Mesenchymal stem cell (in vitro differentiated cells and primary cell): ENCODE data around the gene ZG16.

ENCODE experiments used
- DNase-seq: peaks from one replicate; pipeline ENCODE4 v3.0.0-alpha.2; 2013
- H2AFZ ChIP-seq: one replicate; pipeline ENCODE4 v1.6.1; 2013; ENCODE audit warnings: low read depth, mild to moderate bottlenecking, control low read depth, inconsistent platforms, low read length, moderate library complexity
- H2AK5ac ChIP-seq: 2 replicates; pipeline ENCODE4 v1.6.1; 2013; ENCODE audit warnings: low read length, moderate library complexity, mild to moderate bottlenecking, inconsistent platforms; ENCODE audit not compliant: severe bottlenecking
- H2BK120ac ChIP-seq: one replicate; pipeline ENCODE4 v1.6.1; 2013; ENCODE audit warnings: low read depth, mild to moderate bottlenecking, inconsistent platforms, low read length, moderate library complexity
- H2BK12ac ChIP-seq, 2 experiments: one replicate each; pipeline ENCODE4 v1.6.1; 2013; ENCODE audit warnings: inconsistent platforms in 2 of 2, low read length in 2 of 2, mild to moderate bottlenecking in 2 of 2, moderate library complexity in 2 of 2, control low read depth in 1 of 2
- H2BK15ac ChIP-seq: one replicate; pipeline ENCODE4 v1.6.1; 2013; ENCODE audit warnings: mild to moderate bottlenecking, low read depth, inconsistent platforms; ENCODE audit not compliant: poor library complexity, severe bottlenecking
- H2BK5ac ChIP-seq: 2 replicates; pipeline ENCODE4 v1.6.1; 2013; ENCODE audit warnings: low read depth, mild to moderate bottlenecking, low read length, control low read depth, inconsistent platforms; ENCODE audit not compliant: poor library complexity, severe bottlenecking
- H3K14ac ChIP-seq, 2 experiments: one replicate each; pipeline ENCODE4 v1.6.1; 2013; ENCODE audit warnings: inconsistent platforms in 2 of 2, low read length in 2 of 2, control low read depth in 1 of 2, mild to moderate bottlenecking in 1 of 2, moderate library complexity in 1 of 2
- H3K18ac ChIP-seq, 2 experiments: one replicate each; pipeline ENCODE4 v1.6.1; 2013; ENCODE audit warnings: inconsistent platforms in 2 of 2, low read length in 2 of 2, control low read depth in 1 of 2, low read depth in 1 of 2, mild to moderate bottlenecking in 1 of 2
- H3K23ac ChIP-seq, 2 experiments: one replicate each; pipeline ENCODE4 v1.6.1; 2013; ENCODE audit warnings: inconsistent platforms in 2 of 2, low read length in 2 of 2, mild to moderate bottlenecking in 2 of 2, moderate library complexity in 2 of 2, control low read depth in 1 of 2
- H3K27ac ChIP-seq: 2 replicates; pipeline ENCODE4 v1.5.1; 2013; ENCODE audit warnings: mild to moderate bottlenecking, moderate library complexity, low read length, control low read depth, inconsistent platforms; ENCODE audit not compliant: poor library complexity, severe bottlenecking
- H3K27me3 ChIP-seq, 2 experiments: 2 replicates each; pipeline versions ENCODE4 v1.6.1 to v1.7.0; 2013; ENCODE audit warnings: low read length in 2 of 2, mild to moderate bottlenecking in 2 of 2, moderate library complexity in 2 of 2, control low read depth in 1 of 2, inconsistent platforms in 1 of 2; ENCODE audit not compliant: control insufficient read depth in 1 of 2, insufficient read depth in 1 of 2
- H3K36me3 ChIP-seq, 2 experiments: 2 replicates each; pipeline versions ENCODE4 v1.6.1 to v1.7.0; 2013; ENCODE audit warnings: low read length in 2 of 2, control low read depth in 1 of 2, inconsistent platforms in 1 of 2, low read depth in 1 of 2, mild to moderate bottlenecking in 1 of 2; ENCODE audit not compliant: insufficient read depth in 2 of 2, control insufficient read depth in 1 of 2
- H3K4ac ChIP-seq, 2 experiments: one replicate each; pipeline ENCODE4 v1.6.1; 2013; ENCODE audit warnings: inconsistent platforms in 2 of 2, low read length in 2 of 2, mild to moderate bottlenecking in 2 of 2, moderate library complexity in 2 of 2, control low read depth in 1 of 2, low read depth in 1 of 2
- H3K4me1 ChIP-seq: 2 replicates; pipeline ENCODE4 v1.6.1; 2013; ENCODE audit warnings: low read depth, low read length, control low read depth; ENCODE audit not compliant: control insufficient read depth, insufficient read depth
- H3K4me2 ChIP-seq: 2 replicates; pipeline ENCODE4 v1.6.1; 2013; ENCODE audit warnings: low read length, mild to moderate bottlenecking, inconsistent platforms; ENCODE audit not compliant: poor library complexity, severe bottlenecking
- H3K4me3 ChIP-seq, 2 experiments: 2 replicates each; pipeline versions ENCODE4 v1.5.1 to v1.7.0; 2013; ENCODE audit warnings: low read length in 2 of 2, mild to moderate bottlenecking in 2 of 2, control low read depth in 1 of 2, low read depth in 1 of 2; ENCODE audit not compliant: insufficient read depth in 1 of 2
- H3K79me1 ChIP-seq: replicated peaks from 2 replicates; pipeline ENCODE4 v1.6.1; 2013; ENCODE audit warnings: mild to moderate bottlenecking, control low read depth, low read length, inconsistent platforms; ENCODE audit not compliant: poor library complexity, severe bottlenecking
- H3K9ac ChIP-seq: 2 replicates; pipeline ENCODE4 v1.7.0; 2013; ENCODE audit warnings: mild to moderate bottlenecking, low read length, moderate library complexity
- H3K9me3 ChIP-seq: 2 replicates; pipeline ENCODE4 v1.7.0; 2013; ENCODE audit warnings: mild to moderate bottlenecking, low read length; ENCODE audit not compliant: control insufficient read depth
- H4K8ac ChIP-seq: one replicate; pipeline ENCODE4 v1.6.1; 2013; ENCODE audit warnings: inconsistent platforms, mild to moderate bottlenecking, low read length, moderate library complexity
- H4K91ac ChIP-seq: one replicate; pipeline ENCODE4 v1.6.1; 2013; ENCODE audit warnings: mild to moderate bottlenecking, low read length, inconsistent platforms
- WGBS: methylation state at CpG from one replicate; pipeline ENCODE4 v1.1.7; 2013; ENCODE audit warnings: mixed read lengths; 5-methylcytosine and 5-hydroxymethylcytosine counted together

ZG16 gene

GRCh38 chr16:29765167-29766032, 12.7 kb upstream of the ZG16 start:
- Histone ChIP-seq H2AFZ (no peak overlapping the region), H3K9me3 (no peaks in the 10 kb centered on the region), H3K4ac (no peak overlapping the region), H3K14ac (no peak overlapping the region), H2AK5ac (no peak overlapping the region), H3K9ac (no peak overlapping the region), H2BK15ac (no peak overlapping the region), H3K23ac (no peak overlapping the region), H4K91ac (peak overlapping the region; percentile 56), H2BK120ac (no peak overlapping the region), H3K4me1 (peaks cover 1% of the 10 kb centered on the region), H2BK12ac (no peak overlapping the region), H3K79me1 (no peaks in the 10 kb centered on the region), H3K27ac (no peak overlapping the region), H3K4me2 (no peak overlapping the region), H4K8ac (no peak overlapping the region), H3K27me3 (peaks cover 8 to 23% of the 10 kb centered on the region in 2 experiments), H3K4me3 (no peak overlapping the region), H3K36me3 (no peaks in the 10 kb centered on the region), H2BK5ac (no peak overlapping the region), H3K18ac (no peak overlapping the region)
- no peak for DNase-seq
- 82% methylated on average over 15 of the region's 15 CpGs for WGBS

- Histone ChIP-seq H2AK5ac (no peak overlapping the region), H3K14ac (no peak overlapping the region), H3K36me3 (no peaks in the 10 kb centered on the region), H3K18ac (no peak overlapping the region), H3K4ac (no peak overlapping the region), H3K4me2 (no peak overlapping the region), H4K8ac (no peak overlapping the region), H2BK5ac (no peak overlapping the region), H3K9me3 (no peaks in the 10 kb centered on the region), H3K9ac (no peak overlapping the region), H2BK15ac (no peak overlapping the region), H2BK12ac (no peak overlapping the region), H2AFZ (no peak overlapping the region), H3K23ac (no peak overlapping the region), H2BK120ac (no peak overlapping the region), H3K27me3 (peaks cover 8 to 23% of the 10 kb centered on the region in 2 experiments), H4K91ac (no peak overlapping the region), H3K27ac (no peak overlapping the region), H3K4me3 (no peak overlapping the region), H3K4me1 (no peaks in the 10 kb centered on the region), H3K79me1 (no peaks in the 10 kb centered on the region)
- WGBS, result 100% methylated on average over 1 of the region's 3 CpGs
- no peak for DNase-seq
These were observed 11.5 kb upstream of the ZG16 start for GRCh38 chr16:29766571-29766970.

GRCh38 chr16:29767062-29767461, 11.0 kb upstream of the ZG16 start:
- Histone ChIP-seq H2BK15ac (no peak overlapping the region), H3K23ac (no peak overlapping the region), H3K14ac (no peak overlapping the region), H2BK12ac (no peak overlapping the region), H3K27ac (no peak overlapping the region), H3K79me1 (no peaks in the 10 kb centered on the region), H3K9me3 (no peaks in the 10 kb centered on the region), H3K4ac (no peak overlapping the region), H3K4me3 (no peak overlapping the region), H4K91ac (no peak overlapping the region), H3K9ac (no peak overlapping the region), H2AFZ (no peak overlapping the region), H3K4me1 (no peaks in the 10 kb centered on the region), H2AK5ac (no peak overlapping the region), H3K36me3 (no peaks in the 10 kb centered on the region), H2BK120ac (no peak overlapping the region), H3K18ac (no peak overlapping the region), H3K27me3 (peaks cover 8 to 23% of the 10 kb centered on the region in 2 experiments), H3K4me2 (no peak overlapping the region), H2BK5ac (no peak overlapping the region), H4K8ac (no peak overlapping the region)
- 94% methylated on average over 2 of the region's 3 CpGs for WGBS
- no peak for DNase-seq

GRCh38 chr16:29769507-29769906, 8.5 kb upstream of the ZG16 start:
- Histone ChIP-seq H2BK15ac (no peak overlapping the region), H2AFZ (no peak overlapping the region), H3K4ac (no peak overlapping the region), H3K4me1 (no peaks in the 10 kb centered on the region), H3K9me3 (no peaks in the 10 kb centered on the region), H4K8ac (no peak overlapping the region), H3K14ac (no peak overlapping the region), H3K27ac (no peak overlapping the region), H3K36me3 (no peaks in the 10 kb centered on the region), H3K9ac (no peak overlapping the region), H3K23ac (no peak overlapping the region), H3K27me3 (peaks cover 4 to 7% of the 10 kb centered on the region in 2 experiments), H2BK120ac (no peak overlapping the region), H3K18ac (no peak overlapping the region), H2BK5ac (no peak overlapping the region), H3K4me2 (no peak overlapping the region), H3K79me1 (no peaks in the 10 kb centered on the region), H4K91ac (no peak overlapping the region), H3K4me3 (no peak overlapping the region), H2BK12ac (no peak overlapping the region), H2AK5ac (no peak overlapping the region)
- no peak for DNase-seq
- 79% methylated on average over 2 of the region's 2 CpGs for WGBS
